Measurements from ENCODE around the gene VWA1. TPM values are rescaled to one million over a fixed set of nuclear protein-coding genes. Genes with fewer than 3 reads are reported as not detected.
A peak's percentile ranks its signal among the peaks of the same experiment; 100 is the strongest.

VWA1 gene, protein sequence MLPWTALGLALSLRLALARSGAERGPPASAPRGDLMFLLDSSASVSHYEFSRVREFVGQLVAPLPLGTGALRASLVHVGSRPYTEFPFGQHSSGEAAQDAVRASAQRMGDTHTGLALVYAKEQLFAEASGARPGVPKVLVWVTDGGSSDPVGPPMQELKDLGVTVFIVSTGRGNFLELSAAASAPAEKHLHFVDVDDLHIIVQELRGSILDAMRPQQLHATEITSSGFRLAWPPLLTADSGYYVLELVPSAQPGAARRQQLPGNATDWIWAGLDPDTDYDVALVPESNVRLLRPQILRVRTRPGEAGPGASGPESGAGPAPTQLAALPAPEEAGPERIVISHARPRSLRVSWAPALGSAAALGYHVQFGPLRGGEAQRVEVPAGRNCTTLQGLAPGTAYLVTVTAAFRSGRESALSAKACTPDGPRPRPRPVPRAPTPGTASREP
- 5.1 TPM for total RNA-seq
- polyA plus RNA-seq, result 16.8 TPM
- long read RNA-seq, donor 1, full-length matches to known transcripts, result 1 of 1 reads
- long read RNA-seq, donor 1, partial matches to known transcripts, result 0 of 1 reads
- long read RNA-seq, donor 1, other reads (novel, unspliced or antisense), result 0 of 1 reads
- long read RNA-seq, donor 2, full-length matches to known transcripts, result 11 of 17 reads
- long read RNA-seq, donor 2, partial matches to known transcripts, result 6 of 17 reads
- long read RNA-seq, donor 2, other reads (novel, unspliced or antisense), result 0 of 17 reads
- long read RNA-seq, donor 3, full-length matches to known transcripts, result 4 of 4 reads
- long read RNA-seq, donor 3, partial matches to known transcripts, result 0 of 4 reads
- long read RNA-seq, donor 3, other reads (novel, unspliced or antisense), result 0 of 4 reads
- long read RNA-seq, donor 4, result 0 reads
- long read RNA-seq, donor 5, full-length matches to known transcripts, result 10 of 26 reads
- long read RNA-seq, donor 5, partial matches to known transcripts, result 16 of 26 reads
- long read RNA-seq, donor 5, other reads (novel, unspliced or antisense), result 0 of 26 reads
- long read RNA-seq, donor 6, full-length matches to known transcripts, result 3 of 3 reads
- long read RNA-seq, donor 6, partial matches to known transcripts, result 0 of 3 reads
- long read RNA-seq, donor 6, other reads (novel, unspliced or antisense), result 0 of 3 reads
- long read RNA-seq, donor 7, full-length matches to known transcripts, result 2 of 2 reads
- long read RNA-seq, donor 7, partial matches to known transcripts, result 0 of 2 reads
- long read RNA-seq, donor 7, other reads (novel, unspliced or antisense), result 0 of 2 reads
- long read RNA-seq, donor 8, full-length matches to known transcripts, result 3 of 3 reads
- long read RNA-seq, donor 8, partial matches to known transcripts, result 0 of 3 reads
- long read RNA-seq, donor 8, other reads (novel, unspliced or antisense), result 0 of 3 reads
- long read RNA-seq, donor 9, full-length matches to known transcripts, result 4 of 4 reads
- long read RNA-seq, donor 9, partial matches to known transcripts, result 0 of 4 reads
- long read RNA-seq, donor 9, other reads (novel, unspliced or antisense), result 0 of 4 reads
- long read RNA-seq, donor 10, full-length matches to known transcripts, result 2 of 2 reads
- long read RNA-seq, donor 10, partial matches to known transcripts, result 0 of 2 reads
- long read RNA-seq, donor 10, other reads (novel, unspliced or antisense), result 0 of 2 reads

GRCh38 chr1:1435106-1435903 lies at the start of gene VWA1:
TSS of gene VWA1 (plus strand) at chr1:1435690. CDS start at chr1:1435749, 59 bp downstream.
- DNase-seq (ENCODE audit: low read depth in 6 of 9, low spot score in 9 of 9), result peak in 6 of 9 donors; percentile 33 to 64 (median 50)
- 8% methylated on average over 89 of the region's 89 CpGs for WGBS
- H3K9me3 ChIP-seq (ENCODE audit: control insufficient read depth in 2 of 2, insufficient read depth in 1 of 2, low read length in 1 of 2), result peaks cover 0 to 8% of the 10 kb centered on the region in 2 donors
- peaks cover 10 to 35% of the 10 kb centered on the region in 2 donors for H3K4me1 ChIP-seq (ENCODE audit: control insufficient read depth in 2 of 2, insufficient read depth in 2 of 2, low read length in 2 of 2)
- peak within 1 kb of the TSS in 1 of 2 donors; percentile 44 for H3K4me3 ChIP-seq (ENCODE audit: low read length in 2 of 2)
- peak within 1 kb of the TSS; percentile 62 to 77 for H3K27ac ChIP-seq (ENCODE audit: low read depth in 1 of 2, low read length in 1 of 2)
- H3K36me3 ChIP-seq (ENCODE audit: control insufficient read depth in 2 of 2, insufficient read depth in 2 of 2, low read length in 1 of 2), result no peaks in the 10 kb centered on the region
- peaks cover 32 to 89% of the 10 kb centered on the region in 2 donors for H3K27me3 ChIP-seq (ENCODE audit: control insufficient read depth in 2 of 2, insufficient read depth in 1 of 2, low read length in 1 of 2)

GRCh38 chr1:1385931-1386330 lies 49.6 kb upstream of the VWA1 start:
- Histone ChIP-seq H3K36me3 (ENCODE audit: control insufficient read depth in 2 of 2, insufficient read depth in 2 of 2, low read length in 1 of 2) (peaks cover 57 to 59% of the 10 kb centered on the region in 2 donors), H3K4me3 (ENCODE audit: low read length in 2 of 2) (no peak overlapping the region), H3K27me3 (ENCODE audit: control insufficient read depth in 2 of 2, insufficient read depth in 1 of 2, low read length in 1 of 2) (no peaks in the 10 kb centered on the region), H3K4me1 (ENCODE audit: control insufficient read depth in 2 of 2, insufficient read depth in 2 of 2, low read length in 2 of 2) (no peaks in the 10 kb centered on the region), H3K27ac (ENCODE audit: low read depth in 1 of 2, low read length in 1 of 2) (no peak overlapping the region), H3K9me3 (ENCODE audit: control insufficient read depth in 2 of 2, insufficient read depth in 1 of 2, low read length in 1 of 2) (peaks cover 0 to 5% of the 10 kb centered on the region in 2 donors)
- 96% methylated on average over 8 of the region's 8 CpGs for WGBS
- no peak for DNase-seq (ENCODE audit: low read depth in 6 of 9, low spot score in 9 of 9)

DNA sequence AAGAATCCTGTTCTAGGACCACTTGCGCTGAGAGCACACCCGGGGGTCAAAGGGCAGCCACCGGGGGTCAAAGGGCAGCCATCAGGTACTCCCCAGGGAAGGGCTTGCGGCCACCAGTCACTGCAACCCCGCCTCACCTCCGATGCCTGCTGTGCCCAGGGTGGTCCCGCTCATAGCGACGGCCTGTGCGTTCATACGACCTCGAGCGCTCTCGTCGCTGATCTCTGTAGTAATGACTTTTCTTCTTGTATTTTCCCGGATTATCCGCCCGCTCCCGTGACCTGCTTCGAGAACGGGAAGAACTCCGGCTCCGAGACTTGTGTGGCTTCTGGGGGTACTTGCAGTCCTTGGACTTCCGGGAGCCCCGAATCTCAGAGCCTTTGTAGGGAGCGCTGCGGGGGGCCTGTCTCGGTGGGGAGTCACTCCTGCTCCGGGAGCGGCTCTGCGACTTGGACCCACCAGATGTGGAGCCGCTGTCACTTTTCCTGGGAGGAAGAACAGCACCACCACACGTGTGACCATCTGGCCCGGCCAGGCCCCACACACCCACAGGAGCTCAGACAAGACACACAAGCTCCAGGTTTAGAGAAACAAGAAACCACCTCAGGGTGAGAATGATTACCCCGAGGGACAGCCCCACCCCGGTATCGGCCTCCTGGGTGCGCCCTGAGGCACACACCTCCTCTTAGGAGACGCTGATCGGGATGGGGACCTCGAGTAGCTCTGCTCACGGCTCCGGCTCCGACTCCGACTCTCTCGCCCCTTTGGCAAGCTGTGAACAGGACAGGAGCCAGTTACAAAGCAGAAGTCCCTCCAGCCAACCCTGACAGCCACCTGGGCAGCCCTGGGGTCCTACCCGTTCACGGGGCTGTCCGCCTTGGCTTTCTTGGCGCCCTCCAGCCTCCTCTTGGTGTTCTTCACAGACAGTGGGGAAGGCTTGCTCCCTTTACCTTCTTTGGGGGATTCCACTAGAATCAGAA lies 48.1 kb upstream of the VWA1 start:
- 98% methylated on average over 50 of the region's 50 CpGs for WGBS
- H3K27ac ChIP-seq (ENCODE audit: low read depth in 1 of 2, low read length in 1 of 2), result no peak overlapping the region
- peaks cover 69 to 71% of the 10 kb centered on the region in 2 donors for H3K36me3 ChIP-seq (ENCODE audit: control insufficient read depth in 2 of 2, insufficient read depth in 2 of 2, low read length in 1 of 2)
- DNase-seq (ENCODE audit: low read depth in 6 of 9, low spot score in 9 of 9), result no peak
- peaks cover 0 to 5% of the 10 kb centered on the region in 2 donors for H3K9me3 ChIP-seq (ENCODE audit: control insufficient read depth in 2 of 2, insufficient read depth in 1 of 2, low read length in 1 of 2)
- H3K4me3 ChIP-seq (ENCODE audit: low read length in 2 of 2), result no peak overlapping the region
- H3K4me1 ChIP-seq (ENCODE audit: control insufficient read depth in 2 of 2, insufficient read depth in 2 of 2, low read length in 2 of 2), result no peaks in the 10 kb centered on the region
- H3K27me3 ChIP-seq (ENCODE audit: control insufficient read depth in 2 of 2, insufficient read depth in 1 of 2, low read length in 1 of 2), result no peaks in the 10 kb centered on the region

- WGBS, result 98% methylated on average over 16 of the region's 16 CpGs
- no peak for DNase-seq (ENCODE audit: low read depth in 6 of 9, low spot score in 9 of 9)
- no peak overlapping the region for H3K4me3 ChIP-seq (ENCODE audit: low read length in 2 of 2)
- H3K9me3 ChIP-seq (ENCODE audit: control insufficient read depth in 2 of 2, insufficient read depth in 1 of 2, low read length in 1 of 2), result peaks cover 0 to 5% of the 10 kb centered on the region in 2 donors
- no peaks in the 10 kb centered on the region for H3K27me3 ChIP-seq (ENCODE audit: control insufficient read depth in 2 of 2, insufficient read depth in 1 of 2, low read length in 1 of 2)
- no peaks in the 10 kb centered on the region for H3K4me1 ChIP-seq (ENCODE audit: control insufficient read depth in 2 of 2, insufficient read depth in 2 of 2, low read length in 2 of 2)
- H3K27ac ChIP-seq (ENCODE audit: low read depth in 1 of 2, low read length in 1 of 2), result no peak overlapping the region
- peaks cover 76 to 78% of the 10 kb centered on the region in 2 donors for H3K36me3 ChIP-seq (ENCODE audit: control insufficient read depth in 2 of 2, insufficient read depth in 2 of 2, low read length in 1 of 2)
Observed at GRCh38 chr1:1388078-1388472, 47.4 kb upstream of the VWA1 start.

- H3K27me3 ChIP-seq (ENCODE audit: control insufficient read depth in 2 of 2, insufficient read depth in 1 of 2, low read length in 1 of 2), result no peaks in the 10 kb centered on the region
- DNase-seq (ENCODE audit: low read depth in 6 of 9, low spot score in 9 of 9), result no peak
- WGBS, result 97% methylated on average over 12 of the region's 12 CpGs
- no peak overlapping the region for H3K4me3 ChIP-seq (ENCODE audit: low read length in 2 of 2)
- no peaks in the 10 kb centered on the region for H3K4me1 ChIP-seq (ENCODE audit: control insufficient read depth in 2 of 2, insufficient read depth in 2 of 2, low read length in 2 of 2)
- peaks cover 0 to 5% of the 10 kb centered on the region in 2 donors for H3K9me3 ChIP-seq (ENCODE audit: control insufficient read depth in 2 of 2, insufficient read depth in 1 of 2, low read length in 1 of 2)
- peaks cover 96 to 97% of the 10 kb centered on the region in 2 donors for H3K36me3 ChIP-seq (ENCODE audit: control insufficient read depth in 2 of 2, insufficient read depth in 2 of 2, low read length in 1 of 2)
- no peak overlapping the region for H3K27ac ChIP-seq (ENCODE audit: low read depth in 1 of 2, low read length in 1 of 2)
Observed at GRCh38 chr1:1390675-1391074, 44.8 kb upstream of the VWA1 start.

- Histone ChIP-seq H3K4me1 (ENCODE audit: control insufficient read depth in 2 of 2, insufficient read depth in 2 of 2, low read length in 2 of 2) (no peaks in the 10 kb centered on the region), H3K27ac (ENCODE audit: low read depth in 1 of 2, low read length in 1 of 2) (no peak overlapping the region), H3K27me3 (ENCODE audit: control insufficient read depth in 2 of 2, insufficient read depth in 1 of 2, low read length in 1 of 2) (no peaks in the 10 kb centered on the region), H3K4me3 (ENCODE audit: low read length in 2 of 2) (no peak overlapping the region), H3K36me3 (ENCODE audit: control insufficient read depth in 2 of 2, insufficient read depth in 2 of 2, low read length in 1 of 2) (peaks cover 92% of the 10 kb centered on the region in 2 donors), H3K9me3 (ENCODE audit: control insufficient read depth in 2 of 2, insufficient read depth in 1 of 2, low read length in 1 of 2) (peaks cover 0 to 5% of the 10 kb centered on the region in 2 donors)
- 96% methylated on average over 12 of the region's 12 CpGs for WGBS
- DNase-seq (ENCODE audit: low read depth in 6 of 9, low spot score in 9 of 9), result no peak
Observed at GRCh38 chr1:1391225-1391624, 44.3 kb upstream of the VWA1 start.

DNA sequence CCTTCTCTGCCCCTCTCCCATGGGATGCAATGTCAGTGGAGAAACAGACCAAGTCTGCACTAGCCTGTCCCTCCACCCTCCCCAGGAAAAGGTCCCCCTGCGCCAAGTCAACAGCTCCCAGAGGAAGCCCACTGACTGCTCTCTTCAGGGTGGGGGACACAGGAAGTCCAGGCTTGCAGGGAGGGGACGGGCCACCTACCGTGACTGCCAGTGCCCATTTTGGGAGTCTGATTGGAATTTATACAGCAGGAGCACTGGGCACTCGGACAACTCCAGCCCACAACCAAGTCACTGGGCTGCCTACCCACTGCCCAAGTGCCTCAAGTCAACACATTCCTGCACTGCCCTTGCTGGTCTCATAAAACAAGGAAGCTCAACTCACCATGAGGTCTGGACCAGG lies 42.5 kb upstream of the VWA1 start:
- H3K36me3 ChIP-seq (ENCODE audit: control insufficient read depth in 2 of 2, insufficient read depth in 2 of 2, low read length in 1 of 2), result peaks cover 86 to 87% of the 10 kb centered on the region in 2 donors
- DNase-seq (ENCODE audit: low read depth in 6 of 9, low spot score in 9 of 9), result no peak
- 96% methylated on average over 4 of the region's 4 CpGs for WGBS
- H3K4me1 ChIP-seq (ENCODE audit: control insufficient read depth in 2 of 2, insufficient read depth in 2 of 2, low read length in 2 of 2), result peaks cover 4 to 11% of the 10 kb centered on the region in 2 donors
- no peaks in the 10 kb centered on the region for H3K9me3 ChIP-seq (ENCODE audit: control insufficient read depth in 2 of 2, insufficient read depth in 1 of 2, low read length in 1 of 2)
- H3K27me3 ChIP-seq (ENCODE audit: control insufficient read depth in 2 of 2, insufficient read depth in 1 of 2, low read length in 1 of 2), result no peaks in the 10 kb centered on the region
- H3K27ac ChIP-seq (ENCODE audit: low read depth in 1 of 2, low read length in 1 of 2), result no peak overlapping the region
- no peak overlapping the region for H3K4me3 ChIP-seq (ENCODE audit: low read length in 2 of 2)
